Measurements from ENCODE around the gene ACVR2B.

GRCh38 chr3:38515367-38515766, 61.7 kb downstream of the ACVR2B start:
- TF ChIP-seq CTCF (IDR thresholded peaks at IDR 0.05 in 4 of 5, conservative IDR thresholded peaks at IDR 0.05 in 1 of 5) (no peak), POLR2A (IDR thresholded peaks at IDR 0.05) (no peak)
